ENCODE results near the gene PYDC2. TPM values are rescaled to one million over a fixed set of nuclear protein-coding genes. Genes with fewer than 3 reads are reported as not detected.

PYDC2 gene
- total and polyA plus RNA-seq, 2 of the 8 experiments (the other 6 are each of a cell fraction or from before 2014, with no cell fraction given), result not detected

- H3K23me2 ChIP-seq (ENCODE audit: low read depth, low read length), result no peaks in the 10 kb centered on the region
- no peak overlapping the region for H4K8ac ChIP-seq (ENCODE audit: extremely low read depth, insufficient read depth, low read length)
- no peaks in the 10 kb centered on the region for H3K9me3 ChIP-seq (ENCODE audit: insufficient read depth in 2 of 2, low read depth in 1 of 2, low read length in 1 of 2)
- no peak overlapping the region for H3K23ac ChIP-seq (ENCODE audit: insufficient read length)
- no peak overlapping the region for H3K56ac ChIP-seq (replicated peaks; ENCODE audit: insufficient read length, low read depth, low read length)
- H3K27ac ChIP-seq (ENCODE audit: low read depth, low read length), result no peak overlapping the region
- FAIRE-seq (no peak), DNase-seq (ENCODE audit: low read depth in 1 of 2, low spot score in 2 of 2) (no peak)
- 92% methylated on average over 11 of the region's 11 CpGs; no CpG with 5 or more reads in 1 of the 2 experiments for WGBS, 2 experiments (ENCODE audit: extremely low coverage in 1 of 2, insufficient coverage in 1 of 2, insufficient read length in 1 of 2, insufficient replicate concordance in 2 of 2, low coverage in 1 of 2, low lambda C conversion rate in 2 of 2, missing lambda C conversion rate in 1 of 2)
- no peak overlapping the region for H3K4ac ChIP-seq (replicated peaks; ENCODE audit: insufficient read length, low read depth, low read length)
- H2AK5ac ChIP-seq (ENCODE audit: low read depth, low read length), result no peak overlapping the region
- no peak overlapping the region for H3K4me3 ChIP-seq (ENCODE audit: extremely low read depth in 1 of 4, insufficient read depth in 2 of 4, low read depth in 3 of 4, low read length in 4 of 4)
- no peaks in the 10 kb centered on the region for H3K79me2 ChIP-seq (ENCODE audit: control insufficient read depth in 1 of 2, insufficient read depth in 2 of 2, low read length in 2 of 2)
- ChIA-PET POLR2A (ENCODE audit: partially characterized antibody) (no interaction called here), CTCF (ENCODE audit: partially characterized antibody) (interaction anchor here (0.6 to 1.6 kb wide), 5 partner anchors 8 to 1020 kb away, joined by 3 to 5 read pairs (median 4); no protein-coding TSS in a partner anchor)
- no peaks in the 10 kb centered on the region for H4K20me1 ChIP-seq (replicated peaks in 1 of 2; ENCODE audit: control insufficient read depth in 1 of 2, insufficient read depth in 2 of 2, low read length in 2 of 2)
- H3K27me3 ChIP-seq (replicated peaks in 1 of 4; ENCODE audit: control insufficient read depth in 3 of 4, extremely low read depth in 1 of 4, insufficient read depth in 3 of 4, low read length in 3 of 4), result no peaks in the 10 kb centered on the region
- no peak overlapping the region for H2BK5ac ChIP-seq (ENCODE audit: low read depth, low read length)
- no peak overlapping the region for H3K4me2 ChIP-seq (ENCODE audit: insufficient read depth in 1 of 2, low read depth in 2 of 2, low read length in 2 of 2)
- no peak overlapping the region for H4K5ac ChIP-seq (ENCODE audit: insufficient read length, low read depth, low read length)
- H2AFZ ChIP-seq (ENCODE audit: low read length), result no peak overlapping the region
- H3K4me1 ChIP-seq (replicated peaks in 1 of 4; ENCODE audit: control insufficient read depth in 3 of 4, insufficient read depth in 4 of 4, low read length in 3 of 4), result no peaks in the 10 kb centered on the region
- no peak overlapping the region for H2BK15ac ChIP-seq (ENCODE audit: low read length)
- H3K14ac ChIP-seq (ENCODE audit: insufficient read length), result no peak overlapping the region
- H4K91ac ChIP-seq (replicated peaks; ENCODE audit: insufficient read length, low read length), result no peak overlapping the region
- H2BK20ac ChIP-seq (ENCODE audit: low read length), result no peak overlapping the region
- no peak overlapping the region for H3K9ac ChIP-seq (replicated peaks in 1 of 4; ENCODE audit: extremely low read depth in 1 of 4, low read depth in 3 of 4, low read length in 3 of 4)
- no peak overlapping the region for H2BK120ac ChIP-seq (replicated peaks; ENCODE audit: low read depth, low read length)
- H3K79me1 ChIP-seq (ENCODE audit: low read depth, low read length), result no peaks in the 10 kb centered on the region
- no peak overlapping the region for H3K18ac ChIP-seq (ENCODE audit: extremely low read depth, low read length)
- no peak overlapping the region for H2BK12ac ChIP-seq (ENCODE audit: low read depth, low read length)
- H3K36me3 ChIP-seq (ENCODE audit: control insufficient read depth in 2 of 4, insufficient read depth in 4 of 4, low read length in 3 of 4), result no peaks in the 10 kb centered on the region
- TF ChIP-seq CBX8 (IDR thresholded peaks at IDR 0.05; ENCODE audit: borderline replicate concordance, low read depth, low read length), result no peak
- no peak for TF ChIP-seq ZNF274 (IDR thresholded peaks at IDR 0.05; ENCODE audit: borderline replicate concordance, extremely low read depth, low read length)
- no peak for TF ChIP-seq BACH1 (IDR thresholded peaks at IDR 0.05; ENCODE audit: low read length)
- no peak for TF ChIP-seq TBP (IDR thresholded peaks at IDR 0.05; ENCODE audit: low read depth, low read length)
- no peak for TF ChIP-seq PHF8 (conservative IDR thresholded peaks at IDR 0.05; ENCODE audit: low read depth, low read length)
- no peak for TF ChIP-seq SIN3A (conservative IDR thresholded peaks at IDR 0.05 in 1 of 2, IDR thresholded peaks at IDR 0.05 in 1 of 2; ENCODE audit: low read depth in 1 of 2, low read length in 2 of 2)
- no peak for TF ChIP-seq NRF1 (IDR thresholded peaks at IDR 0.05; ENCODE audit: low read depth, low read length)
- no peak for TF ChIP-seq RFX5 (IDR thresholded peaks at IDR 0.05; ENCODE audit: borderline replicate concordance, low read depth, low read length)
- TF ChIP-seq HDAC2 (IDR thresholded peaks at IDR 0.05; ENCODE audit: borderline replicate concordance in 1 of 2, low read depth in 2 of 2, low read length in 2 of 2), result no peak
- TF ChIP-seq CREB1 (IDR thresholded peaks at IDR 0.05), result no peak
- TF ChIP-seq GTF2F1 (IDR thresholded peaks at IDR 0.05; ENCODE audit: borderline replicate concordance, low read depth, low read length), result no peak
- TF ChIP-seq MAX (IDR thresholded peaks at IDR 0.05), result no peak
- no peak for TF ChIP-seq NANOG (IDR thresholded peaks at IDR 0.05; ENCODE audit: insufficient read depth, low read depth, low read length, poor library complexity, severe bottlenecking)
- TF ChIP-seq KDM4A (IDR thresholded peaks at IDR 0.05; ENCODE audit: low read depth, low read length, severe bottlenecking), result no peak
Measured at GRCh38 chr3:191425322-191425734, 35.6 kb upstream of the PYDC2 start.

Measured in H1 (cell line).